K562 (cell line): Measurements from ENCODE around the gene NSUN3. TPM values are rescaled to one million over a fixed set of nuclear protein-coding genes. Genes with fewer than 3 reads are reported as not detected.
A peak's percentile ranks its signal among the peaks of the same experiment; 100 is the strongest.

Source experiments
- BDP1 ChIP-seq: IDR thresholded peaks from 3 replicates; pipeline ENCODE4 v1.6.1; 2011; ENCODE audit not compliant: insufficient read length, insufficient read depth
- BRD9 ChIP-seq: fragments of 450-650 bp; IDR thresholded peaks from 2 replicates; pipeline ENCODE4 v1.6.1; 2018; ENCODE audit warnings: low read depth; ENCODE audit not compliant: partially characterized antibody
- CEBPB ChIP-seq: fragments of 450-650 bp; IDR thresholded peaks from 2 replicates; pipeline ENCODE4 v1.6.1; 2016; ENCODE audit warnings: missing genetic modification characterization, missing compliant biosample characterization
- HDGF ChIP-seq: fragments of 450-650 bp; IDR thresholded peaks from 2 replicates; pipeline ENCODE4 v1.6.1; 2016
- POLR3A ChIP-seq: IDR thresholded peaks from 2 replicates; pipeline ENCODE4 v1.6.1; 2011; ENCODE audit warnings: borderline replicate concordance, mild to moderate bottlenecking, moderate library complexity; ENCODE audit not compliant: insufficient read length, insufficient read depth; ENCODE audit errors: extremely low read depth
- RBFOX2 ChIP-seq: fragments of 200-400 bp; formaldehyde crosslinking; IDR thresholded peaks from 2 replicates; pipeline ENCODE4 v1.6.1; 2017; ENCODE audit warnings: low read depth, mild to moderate bottlenecking, low read length, moderate library complexity
- RBM34 ChIP-seq: fragments of 200-400 bp; formaldehyde crosslinking; IDR thresholded peaks from 2 replicates; pipeline ENCODE4 v1.6.1; 2018; ENCODE audit warnings: low read length, borderline replicate concordance; ENCODE audit not compliant: insufficient read depth
- RCOR1 ChIP-seq, 2 experiments: IDR thresholded peaks; 2 replicates each; pipeline ENCODE4 v1.6.1; 2012; ENCODE audit warnings: low read depth in 2 of 2, low read length in 2 of 2, borderline replicate concordance in 1 of 2, improper control_type of control experiment in 1 of 2
- TOE1 ChIP-seq, 2 experiments: fragments of 450-650 bp in 1 of 2; sonication (generic) in 1 of 2; formaldehyde crosslinking in 1 of 2; IDR thresholded peaks; 2 replicates each; pipeline versions ENCODE4 v1.7.1 to v1.8.0; 2016 to 2022; ENCODE audit warnings: borderline replicate concordance in 2 of 2, mild to moderate bottlenecking in 2 of 2, antibody characterized with exemption in 1 of 2, inconsistent platforms in 1 of 2, low read depth in 1 of 2, missing genetic modification reagents in 1 of 2, moderate library complexity in 1 of 2
- ZBTB7A ChIP-seq: IDR thresholded peaks from 2 replicates; pipeline ENCODE4 v1.6.1; 2011; ENCODE audit warnings: low read depth, mild to moderate bottlenecking, low read length, moderate library complexity, borderline replicate concordance; ENCODE audit not compliant: control insufficient read depth
- ZFP1 ChIP-seq: fragments of 450-650 bp; formaldehyde crosslinking; IDR thresholded peaks from 2 replicates; pipeline ENCODE4 v1.4.0; 2020; ENCODE audit warnings: mild to moderate bottlenecking, mixed read lengths
- ZNF124 ChIP-seq: sonication (generic); formaldehyde crosslinking; IDR thresholded peaks from 2 replicates; pipeline ENCODE4 v1.8.1; 2022; ENCODE audit warnings: missing genetic modification reagents
- ZNF140 ChIP-seq: fragments of 250-450 bp; sonication (Bioruptor Pico); IDR thresholded peaks from 2 replicates; pipeline ENCODE4 v1.8.0; 2021; ENCODE audit warnings: moderate library complexity, mild to moderate bottlenecking, inconsistent platforms
- ZNF282 ChIP-seq: sonication (generic); formaldehyde crosslinking; IDR thresholded peaks from 2 replicates; pipeline ENCODE4 v1.8.1; 2023; ENCODE audit warnings: missing genetic modification reagents
- ZNF316 ChIP-seq: fragments of 450-650 bp; IDR thresholded peaks from 2 replicates; pipeline ENCODE4 v1.6.1; 2016
- ZNF766 ChIP-seq: fragments of 200-800 bp; sonication (Bioruptor generic); conservative IDR thresholded peaks from 2 replicates; pipeline ENCODE4 v1.6.1; 2016; ENCODE audit warnings: missing genetic modification characterization, missing compliant biosample characterization
- ZNF77 ChIP-seq: fragments of 250-450 bp; sonication (Bioruptor Pico); IDR thresholded peaks from 2 replicates; pipeline ENCODE4 v1.5.0; 2020
- polyA plus RNA-seq, 8 experiments: library from polyadenylated mRNA; depleted of rRNA in 4 of 8; stranded (reverse) in 5 of 8; unstranded in 3 of 8; fragments of >200 nt; fragmentation: Nextera tagmentation in 2 of 8; fragmentation: Illumina TruSeq in 1 of 8; extraction: Ambion mirVana in 2 of 8; extraction: Trizol in 1 of 8; gene quantifications; 2 replicates each; pipeline versions ENCODE4 v1.2.1 to v1.2.3, GENCODE V29; 2011 to 2014; ENCODE audit warnings: inconsistent platforms in 1 of 8, missing spikeins in 1 of 8
- total RNA-seq, 7 experiments: library from RNA; depleted of rRNA in 6 of 7; stranded (reverse); fragments of >200 nt in 6 of 7; fragmentation: Illumina TruSeq in 2 of 7; extraction: Trizol in 2 of 7; gene quantifications; 2 replicates each; pipeline versions ENCODE4 v1.2.1 to v1.2.3, GENCODE V29; 2011 to 2021; ENCODE audit warnings: low replicate concordance in 1 of 7
- TF ChIP-seq, protein P1 (sequence below): fragments of 250-450 bp; sonication (Bioruptor Pico); IDR thresholded peaks from 2 replicates; pipeline ENCODE4 v1.4.0; 2020; ENCODE audit warnings: mild to moderate bottlenecking, moderate library complexity
- TF ChIP-seq, protein P2 (sequence below): fragments of 450-650 bp; IDR thresholded peaks from one replicate; pipeline ENCODE4 v1.6.1; 2018; ENCODE audit warnings: mild to moderate bottlenecking, moderate library complexity; ENCODE audit not compliant: partially characterized antibody
- TF ChIP-seq, protein P3 (sequence below): fragments of 450-650 bp; formaldehyde crosslinking; IDR thresholded peaks from 2 replicates; pipeline ENCODE4 v1.4.0; 2020; ENCODE audit warnings: mild to moderate bottlenecking, moderate library complexity
- TF ChIP-seq, protein P4 (sequence below): fragments of 250-450 bp; sonication (Bioruptor Pico); IDR thresholded peaks from 2 replicates; pipeline ENCODE4 v1.8.0; 2022; ENCODE audit warnings: inconsistent platforms, mild to moderate bottlenecking, moderate library complexity, borderline replicate concordance

Gene NSUN3
- total and polyA plus RNA-seq, 9 of the 15 experiments (the other 6 are each of a cell fraction or from before 2014, with no cell fraction given): 4.4 to 12.3 (median 7.6) TPM

DNA sequence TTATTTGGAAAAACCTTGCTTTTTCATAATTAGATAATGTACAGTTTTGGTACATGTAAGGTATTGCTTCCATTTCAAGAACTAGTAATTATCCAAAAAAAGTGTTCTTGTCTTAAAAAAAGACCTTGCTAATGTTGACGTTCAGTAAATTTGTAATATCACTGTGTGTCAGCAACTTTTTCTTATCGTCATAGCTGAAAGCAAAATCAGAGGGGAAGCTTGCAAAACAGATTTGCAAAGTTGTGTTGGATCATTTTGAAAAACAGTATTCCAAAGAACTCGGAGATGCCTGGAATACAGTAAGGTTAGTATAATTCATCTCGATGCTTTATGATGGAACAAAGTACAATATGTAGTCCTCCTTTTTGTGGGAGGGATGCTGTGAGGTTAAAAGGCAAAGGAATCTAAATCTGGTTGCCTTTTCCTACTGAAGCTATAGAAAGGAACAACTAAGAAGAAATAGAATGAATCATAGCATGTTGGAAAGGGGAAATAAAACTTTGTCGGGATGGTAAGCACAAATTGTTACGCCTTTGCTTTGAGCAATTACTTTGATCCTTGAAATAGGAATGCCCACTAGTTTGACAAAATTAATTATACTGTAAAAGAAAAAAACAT lies 1.5 kb downstream of the NSUN3 start (continued):
- TF ChIP-seq ZFP1 (CRISPR knock-in tag): no peak
- no peak for TF ChIP-seq ZNF140 (CRISPR knock-in tag)
- TF ChIP-seq, protein P1, sequence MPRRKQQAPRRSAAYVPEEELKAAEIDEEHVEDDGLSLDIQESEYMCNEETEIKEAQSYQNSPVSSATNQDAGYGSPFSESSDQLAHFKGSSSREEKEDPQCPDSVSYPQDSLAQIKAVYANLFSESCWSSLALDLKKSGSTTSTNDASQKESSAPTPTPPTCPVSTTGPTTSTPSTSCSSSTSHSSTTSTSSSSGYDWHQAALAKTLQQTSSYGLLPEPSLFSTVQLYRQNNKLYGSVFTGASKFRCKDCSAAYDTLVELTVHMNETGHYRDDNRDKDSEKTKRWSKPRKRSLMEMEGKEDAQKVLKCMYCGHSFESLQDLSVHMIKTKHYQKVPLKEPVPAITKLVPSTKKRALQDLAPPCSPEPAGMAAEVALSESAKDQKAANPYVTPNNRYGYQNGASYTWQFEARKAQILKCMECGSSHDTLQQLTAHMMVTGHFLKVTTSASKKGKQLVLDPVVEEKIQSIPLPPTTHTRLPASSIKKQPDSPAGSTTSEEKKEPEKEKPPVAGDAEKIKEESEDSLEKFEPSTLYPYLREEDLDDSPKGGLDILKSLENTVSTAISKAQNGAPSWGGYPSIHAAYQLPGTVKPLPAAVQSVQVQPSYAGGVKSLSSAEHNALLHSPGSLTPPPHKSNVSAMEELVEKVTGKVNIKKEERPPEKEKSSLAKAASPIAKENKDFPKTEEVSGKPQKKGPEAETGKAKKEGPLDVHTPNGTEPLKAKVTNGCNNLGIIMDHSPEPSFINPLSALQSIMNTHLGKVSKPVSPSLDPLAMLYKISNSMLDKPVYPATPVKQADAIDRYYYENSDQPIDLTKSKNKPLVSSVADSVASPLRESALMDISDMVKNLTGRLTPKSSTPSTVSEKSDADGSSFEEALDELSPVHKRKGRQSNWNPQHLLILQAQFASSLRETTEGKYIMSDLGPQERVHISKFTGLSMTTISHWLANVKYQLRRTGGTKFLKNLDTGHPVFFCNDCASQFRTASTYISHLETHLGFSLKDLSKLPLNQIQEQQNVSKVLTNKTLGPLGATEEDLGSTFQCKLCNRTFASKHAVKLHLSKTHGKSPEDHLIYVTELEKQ (CRISPR knock-in tag): no peak
- no peak for TF ChIP-seq HDGF
- no peak for TF ChIP-seq ZNF124
- no peak for TF ChIP-seq POLR3A
- TF ChIP-seq, protein P2, sequence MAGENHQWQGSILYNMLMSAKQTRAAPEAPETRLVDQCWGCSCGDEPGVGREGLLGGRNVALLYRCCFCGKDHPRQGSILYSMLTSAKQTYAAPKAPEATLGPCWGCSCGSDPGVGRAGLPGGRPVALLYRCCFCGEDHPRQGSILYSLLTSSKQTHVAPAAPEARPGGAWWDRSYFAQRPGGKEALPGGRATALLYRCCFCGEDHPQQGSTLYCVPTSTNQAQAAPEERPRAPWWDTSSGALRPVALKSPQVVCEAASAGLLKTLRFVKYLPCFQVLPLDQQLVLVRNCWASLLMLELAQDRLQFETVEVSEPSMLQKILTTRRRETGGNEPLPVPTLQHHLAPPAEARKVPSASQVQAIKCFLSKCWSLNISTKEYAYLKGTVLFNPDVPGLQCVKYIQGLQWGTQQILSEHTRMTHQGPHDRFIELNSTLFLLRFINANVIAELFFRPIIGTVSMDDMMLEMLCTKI: no peak
- TF ChIP-seq ZNF316: peak; percentile 95
- no peak for TF ChIP-seq TOE1 (IDR thresholded peaks at IDR 0.05; ENCODE audit: borderline replicate concordance)
- no peak for TF ChIP-seq TOE1 (CRISPR knock-in tag; IDR thresholded peaks at IDR 0.05; ENCODE audit: borderline replicate concordance, low read depth)
- TF ChIP-seq, protein P3, sequence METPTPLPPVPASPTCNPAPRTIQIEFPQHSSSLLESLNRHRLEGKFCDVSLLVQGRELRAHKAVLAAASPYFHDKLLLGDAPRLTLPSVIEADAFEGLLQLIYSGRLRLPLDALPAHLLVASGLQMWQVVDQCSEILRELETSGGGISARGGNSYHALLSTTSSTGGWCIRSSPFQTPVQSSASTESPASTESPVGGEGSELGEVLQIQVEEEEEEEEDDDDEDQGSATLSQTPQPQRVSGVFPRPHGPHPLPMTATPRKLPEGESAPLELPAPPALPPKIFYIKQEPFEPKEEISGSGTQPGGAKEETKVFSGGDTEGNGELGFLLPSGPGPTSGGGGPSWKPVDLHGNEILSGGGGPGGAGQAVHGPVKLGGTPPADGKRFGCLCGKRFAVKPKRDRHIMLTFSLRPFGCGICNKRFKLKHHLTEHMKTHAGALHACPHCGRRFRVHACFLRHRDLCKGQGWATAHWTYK: no peak
- TF ChIP-seq CEBPB (tag): 0 out of 2 replicates have a peak, but pooled peaks have one; percentile 17
- no peak for TF ChIP-seq ZBTB7A
- no peak for TF ChIP-seq BDP1
- no peak for TF ChIP-seq ZNF77 (CRISPR knock-in tag)
- TF ChIP-seq RBFOX2: no peak
- TF ChIP-seq, protein P4, sequence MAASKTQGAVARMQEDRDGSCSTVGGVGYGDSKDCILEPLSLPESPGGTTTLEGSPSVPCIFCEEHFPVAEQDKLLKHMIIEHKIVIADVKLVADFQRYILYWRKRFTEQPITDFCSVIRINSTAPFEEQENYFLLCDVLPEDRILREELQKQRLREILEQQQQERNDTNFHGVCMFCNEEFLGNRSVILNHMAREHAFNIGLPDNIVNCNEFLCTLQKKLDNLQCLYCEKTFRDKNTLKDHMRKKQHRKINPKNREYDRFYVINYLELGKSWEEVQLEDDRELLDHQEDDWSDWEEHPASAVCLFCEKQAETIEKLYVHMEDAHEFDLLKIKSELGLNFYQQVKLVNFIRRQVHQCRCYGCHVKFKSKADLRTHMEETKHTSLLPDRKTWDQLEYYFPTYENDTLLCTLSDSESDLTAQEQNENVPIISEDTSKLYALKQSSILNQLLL (CRISPR knock-in tag): no peak
- TF ChIP-seq RBM34: no peak
- peak in 1 of 2 experiments; percentile 58; a peak in 1 of 4 replicates for TF ChIP-seq RCOR1 (IDR thresholded peaks at IDR 0.05; ENCODE audit: borderline replicate concordance in 1 of 2, low read depth in 2 of 2, low read length in 2 of 2)
- TF ChIP-seq BRD9: no peak
- no peak for TF ChIP-seq ZNF282 (CRISPR knock-in tag)
- no peak for TF ChIP-seq ZNF766 (CRISPR knock-in tag)
